ENCODE results near the gene OR2T1. TPM values are rescaled to one million over a fixed set of nuclear protein-coding genes. Genes with fewer than 3 reads are reported as not detected.

Gene OR2T1
- total RNA-seq, 2 experiments from 2014 or later: not detected

Other genes starting within 250 kb of the OR2T1 start
- not detected for gene OR2M2, start 228.2 kb upstream of the OR2T1 start, total RNA-seq
- not detected for gene OR2M3, start 205.8 kb upstream of the OR2T1 start, total RNA-seq
- gene OR2M4, start 171.6 kb upstream of the OR2T1 start, total RNA-seq: not detected
- gene OR2T33, start 125.1 kb upstream of the OR2T1 start, total RNA-seq: not detected
- not detected for gene OR2T12, start 99.6 kb upstream of the OR2T1 start, total RNA-seq
- not detected for gene OR2M7, start 78.5 kb upstream of the OR2T1 start, total RNA-seq
- not detected for gene OR14C36, start 54.3 kb upstream of the OR2T1 start, total RNA-seq
- not detected for gene OR2T4, start 41.4 kb upstream of the OR2T1 start, total RNA-seq
- gene OR2T6, start 27.3 kb upstream of the OR2T1 start, total RNA-seq: not detected
- not detected for gene OR2T2, start 42.6 kb downstream of the OR2T1 start, total RNA-seq
- gene OR2T3, start 70.3 kb downstream of the OR2T1 start, total RNA-seq: not detected
- not detected for gene OR2T5, start 85.5 kb downstream of the OR2T1 start, total RNA-seq
- gene OR2G6, start 105.0 kb downstream of the OR2T1 start, total RNA-seq: not detected
- not detected for gene OR2T29, start 159.7 kb downstream of the OR2T1 start, total RNA-seq
- gene OR2T34, start 171.7 kb downstream of the OR2T1 start, total RNA-seq: not detected
- gene OR2T10, start 194.7 kb downstream of the OR2T1 start, total RNA-seq: not detected
- gene OR2T11, start 232.0 kb downstream of the OR2T1 start, total RNA-seq: not detected
- gene OR2T35, start 242.2 kb downstream of the OR2T1 start, total RNA-seq: not detected

All from activated CD4-positive, alpha-beta T cell treated with anti-CD3 and anti-CD28 coated beads for 36 hours (primary cell).